ENCODE results near the gene PLCB1. TPM values are rescaled to one million over a fixed set of nuclear protein-coding genes. Genes with fewer than 3 reads are reported as not detected.
A peak's percentile ranks its signal among the peaks of the same experiment; 100 is the strongest.

PLCB1 gene
- total RNA-seq, 1 experiment from 2014 or later, result 11.3 TPM

GRCh38 chr20:8854571-8854970, 722.5 kb downstream of the PLCB1 start:
- POLR2A ChIA-PET, result no interaction called here
- H3K27ac Mint-ChIP-seq, result peak overlapping the region; percentile 58; the same call in 1 of the 2 replicates
- ATAC-seq (peak; percentile 50), DNase-seq (ENCODE audit: low spot score) (peak; percentile 13)
- no peak overlapping the region for H3K4me3 Mint-ChIP-seq
- peaks cover 6% of the 10 kb centered on the region for H3K36me3 Mint-ChIP-seq
- TF ChIP-seq NFATC4 (CRISPR knock-in tag; IDR thresholded peaks at IDR 0.05), result no peak
- CTCF ChIA-PET, result interaction anchor here (0.7 to 2.4 kb wide), 13 partner anchors 12 to 539 kb away, joined by 3 to 37 read pairs (median 6); no protein-coding TSS in a partner anchor
- peaks cover 7% of the 10 kb centered on the region for H3K9me3 Mint-ChIP-seq
- no peaks in the 10 kb centered on the region for H3K27me3 Mint-ChIP-seq (ENCODE audit: low read depth)
- no peaks in the 10 kb centered on the region; the same call in 1 of the 2 replicates for H3K4me1 Mint-ChIP-seq

- CTCF ChIA-PET, result no interaction called here
- TF ChIP-seq NR2C2 (CRISPR knock-in tag; IDR thresholded peaks at IDR 0.05) (no peak), HMGXB4 (CRISPR knock-in tag; IDR thresholded peaks at IDR 0.05) (no peak), ATF6 (CRISPR knock-in tag; IDR thresholded peaks at IDR 0.05) (no peak), SP1 (CRISPR knock-in tag; conservative IDR thresholded peaks at IDR 0.05) (no peak), CDX4 (CRISPR knock-in tag; IDR thresholded peaks at IDR 0.05; ENCODE audit: borderline replicate concordance) (no peak), ERG (CRISPR knock-in tag; IDR thresholded peaks at IDR 0.05) (no peak), USF1 (CRISPR knock-in tag; IDR thresholded peaks at IDR 0.05) (no peak), FOXJ3 (CRISPR knock-in tag; IDR thresholded peaks at IDR 0.05; ENCODE audit: borderline replicate concordance) (no peak), ZNF121 (CRISPR knock-in tag; IDR thresholded peaks at IDR 0.05) (no peak), RELA (CRISPR knock-in tag; IDR thresholded peaks at IDR 0.05; ENCODE audit: borderline replicate concordance) (no peak), NR3C1 (CRISPR knock-in tag; conservative IDR thresholded peaks at IDR 0.05; ENCODE audit: low read depth) (no peak), ZBTB21 (CRISPR knock-in tag; IDR thresholded peaks at IDR 0.05; ENCODE audit: borderline replicate concordance) (no peak), ZNF512 (CRISPR knock-in tag; IDR thresholded peaks at IDR 0.05; ENCODE audit: borderline replicate concordance) (no peak), ZNF219 (CRISPR knock-in tag; IDR thresholded peaks at IDR 0.05; ENCODE audit: borderline replicate concordance) (no peak), ZBTB43 (CRISPR knock-in tag; IDR thresholded peaks at IDR 0.05) (no peak), E2F4 (CRISPR knock-in tag; IDR thresholded peaks at IDR 0.05; ENCODE audit: borderline replicate concordance, low read depth) (no peak), TEAD1 (CRISPR knock-in tag; IDR thresholded peaks at IDR 0.05) (no peak), EMX1 (CRISPR knock-in tag; IDR thresholded peaks at IDR 0.05) (no peak), ATF1 (CRISPR knock-in tag; IDR thresholded peaks at IDR 0.05) (no peak)
Observed at GRCh38 chr20:8855315-8855714, 723.2 kb downstream of the PLCB1 start.

More at GRCh38 chr20:8855315-8855714, 723.2 kb downstream of the PLCB1 start:
- Mint-ChIP-seq H3K27me3 (ENCODE audit: low read depth) (no peaks in the 10 kb centered on the region), H3K9me3 (peaks cover 7% of the 10 kb centered on the region), H3K4me3 (no peak overlapping the region), H3K27ac (no peak overlapping the region), H3K36me3 (peaks cover 6% of the 10 kb centered on the region), H3K4me1 (no peaks in the 10 kb centered on the region; the same call in 1 of the 2 replicates)
- DNase-seq (ENCODE audit: low spot score) (no peak), ATAC-seq (no peak)
- POLR2A ChIA-PET, result no interaction called here

Data from WTC11 (cell line).